ENCODE data around the gene PDE6A. TPM values are rescaled to one million over a fixed set of nuclear protein-coding genes. Genes with fewer than 3 reads are reported as not detected.

The PDE6A gene
- total RNA-seq, 1 donor from 2014 or later: 0.25 TPM

DNA sequence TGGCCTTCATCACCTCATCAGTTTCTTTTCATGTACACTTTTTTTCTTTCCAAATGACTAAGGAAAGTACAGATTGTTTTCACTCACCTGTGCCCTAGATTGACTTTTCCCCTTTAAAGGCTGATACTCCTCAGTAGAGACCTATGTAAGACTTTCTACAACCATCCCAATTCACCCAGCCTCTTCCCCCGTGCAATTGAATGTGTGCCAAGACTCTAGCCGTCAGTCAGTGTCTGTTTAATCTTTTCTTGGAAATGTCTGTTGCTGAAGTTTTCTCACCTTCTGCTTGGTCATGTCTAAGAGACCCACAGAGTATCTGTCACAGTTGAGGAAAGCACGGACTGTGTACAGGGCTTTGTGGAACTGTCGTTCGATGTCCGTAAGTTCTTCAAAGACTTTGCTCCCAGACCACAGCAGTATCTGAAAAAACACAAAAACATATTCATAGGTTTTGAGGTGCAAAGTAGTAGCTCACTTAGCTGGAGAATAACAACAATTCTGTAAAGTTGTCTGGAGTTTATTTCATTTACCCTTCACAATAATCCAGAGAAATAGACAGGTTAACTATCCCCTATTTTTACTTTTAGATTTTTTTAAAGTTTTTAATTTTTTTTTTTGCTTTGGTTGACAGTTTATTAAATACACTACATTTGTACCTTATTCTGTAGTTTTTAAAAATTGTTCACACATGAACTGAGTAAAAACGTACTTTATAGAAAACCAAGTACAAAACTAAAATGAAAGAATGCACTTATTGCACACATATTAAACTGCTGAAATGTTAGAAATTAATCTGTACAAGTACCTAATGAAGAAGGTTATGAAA, 13.6 kb downstream of the PDE6A start:
- H3K4me3 ChIP-seq: no peak overlapping the region
- no peak for TF ChIP-seq POLR2A (IDR thresholded peaks at IDR 0.05)
- TF ChIP-seq, protein P1, sequence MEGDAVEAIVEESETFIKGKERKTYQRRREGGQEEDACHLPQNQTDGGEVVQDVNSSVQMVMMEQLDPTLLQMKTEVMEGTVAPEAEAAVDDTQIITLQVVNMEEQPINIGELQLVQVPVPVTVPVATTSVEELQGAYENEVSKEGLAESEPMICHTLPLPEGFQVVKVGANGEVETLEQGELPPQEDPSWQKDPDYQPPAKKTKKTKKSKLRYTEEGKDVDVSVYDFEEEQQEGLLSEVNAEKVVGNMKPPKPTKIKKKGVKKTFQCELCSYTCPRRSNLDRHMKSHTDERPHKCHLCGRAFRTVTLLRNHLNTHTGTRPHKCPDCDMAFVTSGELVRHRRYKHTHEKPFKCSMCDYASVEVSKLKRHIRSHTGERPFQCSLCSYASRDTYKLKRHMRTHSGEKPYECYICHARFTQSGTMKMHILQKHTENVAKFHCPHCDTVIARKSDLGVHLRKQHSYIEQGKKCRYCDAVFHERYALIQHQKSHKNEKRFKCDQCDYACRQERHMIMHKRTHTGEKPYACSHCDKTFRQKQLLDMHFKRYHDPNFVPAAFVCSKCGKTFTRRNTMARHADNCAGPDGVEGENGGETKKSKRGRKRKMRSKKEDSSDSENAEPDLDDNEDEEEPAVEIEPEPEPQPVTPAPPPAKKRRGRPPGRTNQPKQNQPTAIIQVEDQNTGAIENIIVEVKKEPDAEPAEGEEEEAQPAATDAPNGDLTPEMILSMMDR (IDR thresholded peaks at IDR 0.05): no peak
- no peak for TF ChIP-seq POLR2AphosphoS5 (IDR thresholded peaks at IDR 0.05; ENCODE audit: insufficient read depth in 1 of 2, low read depth in 1 of 2)
- H3K36me3 ChIP-seq: no peaks in the 10 kb centered on the region
- intact Hi-C loops (cut with DNase I): no loop called here
- peaks cover 10% of the 10 kb centered on the region for H3K4me1 ChIP-seq
- H3K27me3 ChIP-seq: no peaks in the 10 kb centered on the region
- H3K9me3 ChIP-seq: no peaks in the 10 kb centered on the region
- DNase-seq (ENCODE audit: extremely low spot score in 2 of 2): no peak
- no peak overlapping the region for H3K27ac ChIP-seq

DNA sequence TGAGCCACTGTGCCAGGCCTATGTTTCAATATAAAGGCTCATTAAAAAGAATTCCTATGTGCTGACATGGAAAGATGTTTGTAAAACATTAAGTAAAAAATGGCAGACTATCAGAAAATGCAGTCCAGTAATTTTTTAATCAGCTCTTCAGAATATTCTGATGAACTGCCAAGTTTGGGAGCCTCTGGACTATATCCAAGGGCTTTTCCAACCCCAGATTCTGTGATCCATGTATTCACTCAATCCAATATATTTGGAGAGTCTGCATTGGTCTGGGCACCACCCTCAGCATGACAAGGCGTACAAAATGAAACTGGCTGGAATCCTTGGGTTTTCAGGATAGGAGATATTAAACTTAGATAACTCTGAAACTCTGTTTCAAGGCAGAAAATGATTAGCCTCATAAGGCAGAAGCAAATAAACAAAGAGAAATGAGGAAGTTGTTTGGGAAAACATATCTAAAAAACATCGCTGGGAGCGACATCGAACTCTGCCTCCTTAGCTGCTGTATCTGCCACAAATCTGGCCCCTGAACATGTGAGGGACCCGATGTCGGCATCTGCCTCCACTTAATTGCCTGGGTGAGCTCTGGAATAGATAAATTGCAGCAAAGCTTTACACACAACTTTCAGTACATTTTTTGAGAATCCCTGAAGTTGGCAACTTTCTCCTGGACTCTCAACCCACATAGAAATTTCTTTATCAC, 14.4 kb downstream of the PDE6A start:
- TF ChIP-seq, protein P1 (IDR thresholded peaks at IDR 0.05): no peak
- TF ChIP-seq POLR2AphosphoS5 (IDR thresholded peaks at IDR 0.05; ENCODE audit: insufficient read depth in 1 of 2, low read depth in 1 of 2) (no peak), POLR2A (IDR thresholded peaks at IDR 0.05) (no peak)
- intact Hi-C loops (cut with DNase I): no loop called here
- no peak for DNase-seq (ENCODE audit: extremely low spot score in 2 of 2)
- Histone ChIP-seq H3K9me3 (no peaks in the 10 kb centered on the region), H3K27ac (no peak overlapping the region), H3K36me3 (no peaks in the 10 kb centered on the region), H3K4me3 (peak overlapping the region in 1 of 2 donors; percentile 13), H3K4me1 (peaks cover 3% of the 10 kb centered on the region), H3K27me3 (no peaks in the 10 kb centered on the region)

DNA sequence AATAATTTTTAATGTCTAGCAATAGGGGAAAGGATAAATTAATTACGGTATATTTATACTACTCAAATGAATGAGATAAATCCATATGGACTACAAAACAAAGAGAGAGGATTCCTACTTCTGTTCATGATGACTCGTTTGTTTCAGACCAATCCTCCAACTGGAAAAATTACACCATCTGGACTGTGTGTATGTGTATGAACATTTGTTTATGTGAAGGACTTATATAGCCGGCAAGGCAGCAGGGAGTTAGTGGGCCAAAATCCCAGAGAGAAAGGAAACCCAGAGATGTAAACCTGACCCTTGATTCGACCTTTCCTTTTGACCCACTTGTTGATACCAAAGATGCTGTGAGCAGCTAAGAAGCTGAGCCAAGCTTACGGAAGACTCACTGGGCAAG, 20.1 kb downstream of the PDE6A start:
- no peak for DNase-seq (ENCODE audit: extremely low spot score in 2 of 2)
- H3K4me3 ChIP-seq: no peak overlapping the region
- no peaks in the 10 kb centered on the region for H3K27me3 ChIP-seq
- no peak overlapping the region for H3K27ac ChIP-seq
- no peaks in the 10 kb centered on the region for H3K36me3 ChIP-seq
- TF ChIP-seq POLR2AphosphoS5 (IDR thresholded peaks at IDR 0.05; ENCODE audit: insufficient read depth in 1 of 2, low read depth in 1 of 2) (no peak), POLR2A (IDR thresholded peaks at IDR 0.05) (no peak)
- TF ChIP-seq, protein P1 (IDR thresholded peaks at IDR 0.05): no peak
- no peaks in the 10 kb centered on the region for H3K4me1 ChIP-seq
- no peaks in the 10 kb centered on the region for H3K9me3 ChIP-seq
- intact Hi-C loops (cut with DNase I): no loop called here

DNA sequence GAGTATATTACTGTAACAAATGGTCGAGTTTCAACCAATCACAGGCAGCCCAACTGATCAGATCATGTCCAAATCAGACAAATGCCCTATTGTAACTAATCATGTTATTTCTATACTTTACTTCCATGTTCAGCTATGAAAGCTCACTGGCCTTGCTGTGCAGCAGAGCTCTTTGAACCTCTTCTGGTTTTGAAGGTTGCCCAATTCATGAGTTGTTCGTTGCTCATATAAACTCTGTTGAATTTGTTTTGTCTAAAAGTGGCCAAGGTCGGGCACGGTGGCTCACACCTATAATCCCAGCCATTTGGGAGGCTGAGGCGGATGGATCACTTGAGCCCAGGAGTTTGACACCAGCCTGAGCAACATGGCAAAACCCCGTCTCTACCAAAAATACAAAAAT, 21.6 kb downstream of the PDE6A start:
- H3K27me3 ChIP-seq: no peaks in the 10 kb centered on the region
- no peak overlapping the region for H3K27ac ChIP-seq
- H3K36me3 ChIP-seq: no peaks in the 10 kb centered on the region
- H3K4me3 ChIP-seq: no peak overlapping the region
- no peak for DNase-seq (ENCODE audit: extremely low spot score in 2 of 2)
- no peaks in the 10 kb centered on the region for H3K9me3 ChIP-seq
- TF ChIP-seq POLR2AphosphoS5 (IDR thresholded peaks at IDR 0.05; ENCODE audit: insufficient read depth in 1 of 2, low read depth in 1 of 2) (no peak), POLR2A (IDR thresholded peaks at IDR 0.05) (no peak)
- TF ChIP-seq, protein P1 (IDR thresholded peaks at IDR 0.05): no peak
- no peaks in the 10 kb centered on the region for H3K4me1 ChIP-seq
- intact Hi-C loops (cut with DNase I): no loop called here

DNA sequence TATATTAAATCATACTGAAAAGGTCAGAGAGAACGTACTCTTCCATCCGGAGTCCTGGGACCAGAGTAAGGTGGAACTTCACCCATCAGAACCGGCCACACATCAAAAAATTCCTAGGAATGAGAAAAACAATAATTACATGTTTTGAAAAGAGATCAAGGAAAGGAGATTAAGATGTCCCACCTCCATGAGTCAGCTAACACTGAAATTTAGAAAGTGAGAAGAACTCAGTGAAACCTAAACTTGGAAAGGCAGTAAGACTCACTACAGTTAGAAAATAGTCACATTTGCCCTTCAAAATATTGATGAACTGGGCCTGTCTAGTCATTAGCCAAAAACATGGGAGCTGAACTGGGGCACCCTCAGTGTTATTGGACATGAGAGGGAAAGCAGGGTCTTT, 23.0 kb downstream of the PDE6A start:
- intact Hi-C loops (cut with DNase I): no loop called here
- no peak for DNase-seq (ENCODE audit: extremely low spot score in 2 of 2)

More for the DNA sequence above, 23.0 kb downstream of the PDE6A start:
- H3K27me3 ChIP-seq: no peaks in the 10 kb centered on the region
- no peaks in the 10 kb centered on the region for H3K36me3 ChIP-seq
- H3K9me3 ChIP-seq: no peaks in the 10 kb centered on the region
- H3K27ac ChIP-seq: no peak overlapping the region
- TF ChIP-seq, protein P1 (IDR thresholded peaks at IDR 0.05): no peak
- TF ChIP-seq POLR2A (IDR thresholded peaks at IDR 0.05) (no peak), POLR2AphosphoS5 (IDR thresholded peaks at IDR 0.05; ENCODE audit: insufficient read depth in 1 of 2, low read depth in 1 of 2) (no peak)
- no peaks in the 10 kb centered on the region for H3K4me1 ChIP-seq
- H3K4me3 ChIP-seq: no peak overlapping the region
